Inflammatory macrophage (primary cell): ENCODE results near the gene SPATA2.
A peak's percentile ranks its signal among the peaks of the same experiment; 100 is the strongest.
"Not testable (repeated sequence)": the region's sequence is repeated elsewhere in the genome, so short reads cannot be mapped to it uniquely, and the experiment has no call there.

Experiments
- DNase-seq, 2 donors: peaks; one replicate each; pipeline ENCODE4 v3.0.0-alpha.2; 2020 to 2022
- total RNA-seq, 18 experiments: gene quantifications; one replicate each; lab custom pipeline; 2026; ENCODE audit warnings: mixed read lengths in 6 of 18, inconsistent platforms in 2 of 18; lab: John Stamatoyannopoulos, UW

SPATA2 gene
- total RNA-seq: 2.9 to 10.7 (median 5.0) reads per million in 18 experiments

DNA sequence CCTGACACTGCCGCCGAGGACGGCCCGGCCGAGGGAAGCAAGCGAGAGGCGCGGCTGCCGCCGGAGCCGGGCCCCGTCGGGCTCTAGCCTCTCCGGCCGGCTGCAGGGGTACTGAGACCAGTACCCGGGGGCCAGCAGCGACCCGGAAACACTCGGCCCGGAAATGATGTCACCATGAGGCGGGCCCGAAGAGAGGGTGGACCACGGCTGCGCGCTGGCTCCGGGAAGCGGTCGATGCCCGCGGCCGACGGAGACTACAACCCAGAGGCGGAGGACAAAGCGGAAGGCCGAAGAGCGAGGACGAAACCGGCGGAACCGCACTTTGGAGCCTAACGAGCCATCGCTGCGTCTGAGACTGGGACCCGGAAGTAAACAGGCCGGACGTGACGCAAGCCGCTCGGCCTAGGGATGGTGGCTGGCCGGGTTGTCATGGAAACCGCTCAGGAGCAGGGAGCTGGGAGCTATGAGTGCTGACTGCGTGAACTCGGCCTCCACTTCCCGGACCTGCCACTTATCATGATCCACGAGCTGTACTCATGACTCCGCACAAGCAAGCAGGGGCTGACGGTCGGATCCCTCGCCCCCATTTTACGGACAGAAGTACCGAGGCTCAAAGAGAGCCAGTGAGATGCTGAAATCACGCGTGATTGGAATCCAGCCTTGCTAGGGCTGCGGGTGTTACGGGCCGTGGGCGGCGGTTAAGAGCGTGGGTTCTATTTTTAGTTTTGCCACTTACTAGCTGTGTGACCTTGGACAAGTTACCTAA, at the start of gene SPATA2:
Gene SPATA2 (minus strand): TSS at position 150 of the 766 bp plus-strand sequence. CDS start 7,039 bp downstream, outside the sequence.
- DNase-seq: peak; percentile 94 to 98

GRCh38 chr20:49961413-49961812, 46.1 kb upstream of the SPATA2 start:
- DNase-seq: no peak

DNA sequence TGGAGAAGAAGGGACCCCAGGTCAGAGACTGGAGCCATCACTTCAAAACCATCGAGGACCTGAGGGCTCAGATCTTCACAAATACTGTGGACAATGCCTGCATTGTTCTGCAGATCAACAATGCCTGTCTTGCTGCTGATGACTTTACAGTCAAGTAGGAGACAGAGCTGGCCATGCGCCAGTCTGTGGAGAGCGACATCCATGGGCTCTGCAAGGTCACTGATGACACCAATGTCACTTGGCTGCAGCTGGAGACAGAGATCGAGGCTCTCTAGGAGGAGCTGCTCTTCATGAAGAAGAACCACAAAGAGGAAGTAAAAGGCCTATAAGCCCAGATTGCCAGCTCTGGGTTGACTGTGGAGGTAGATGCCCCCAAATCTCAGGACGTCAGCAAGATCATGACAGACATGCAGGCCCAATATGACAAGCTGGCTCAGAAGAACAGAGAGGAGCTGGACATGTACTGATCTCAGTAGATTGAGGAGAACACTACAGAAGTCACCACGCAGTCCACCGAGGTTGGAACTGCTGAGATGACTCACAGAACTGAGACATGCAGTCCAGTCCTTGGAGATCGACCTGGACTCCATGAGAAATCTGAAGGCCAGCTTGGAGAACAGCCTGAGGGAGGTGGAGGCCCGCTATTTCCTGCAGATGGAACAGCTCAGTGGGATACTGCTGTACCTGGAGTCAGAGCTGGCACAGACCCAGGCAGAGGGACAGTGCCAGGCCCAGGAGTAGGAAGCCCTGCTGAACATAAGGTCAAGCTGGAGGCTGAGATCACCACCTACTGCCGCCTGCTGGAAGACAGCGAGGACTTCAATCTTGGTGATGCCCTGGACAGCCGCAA, 42.0 kb upstream of the SPATA2 start:
- DNase-seq: peak; percentile 24 to 63

DNA sequence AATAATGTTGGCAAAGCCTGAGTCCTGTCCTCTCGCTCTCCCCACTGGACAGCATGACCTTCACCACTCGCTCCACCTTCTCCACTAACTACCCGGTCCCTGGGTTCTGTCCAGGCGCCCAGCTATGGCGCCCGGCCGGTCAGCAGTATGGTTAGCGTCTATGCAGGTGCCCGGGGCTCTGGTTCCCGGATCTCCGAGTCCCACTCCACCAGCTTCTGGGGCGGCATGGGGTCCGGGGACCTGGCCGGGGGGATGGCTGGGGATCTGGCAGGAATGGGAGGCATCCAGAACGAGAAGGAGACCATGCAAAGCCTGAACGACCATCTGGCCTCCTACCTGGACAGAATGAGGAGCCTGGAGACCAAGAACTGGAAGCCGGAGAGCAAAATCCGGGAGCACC, 41.4 kb upstream of the SPATA2 start:
- no peak for DNase-seq

DNA sequence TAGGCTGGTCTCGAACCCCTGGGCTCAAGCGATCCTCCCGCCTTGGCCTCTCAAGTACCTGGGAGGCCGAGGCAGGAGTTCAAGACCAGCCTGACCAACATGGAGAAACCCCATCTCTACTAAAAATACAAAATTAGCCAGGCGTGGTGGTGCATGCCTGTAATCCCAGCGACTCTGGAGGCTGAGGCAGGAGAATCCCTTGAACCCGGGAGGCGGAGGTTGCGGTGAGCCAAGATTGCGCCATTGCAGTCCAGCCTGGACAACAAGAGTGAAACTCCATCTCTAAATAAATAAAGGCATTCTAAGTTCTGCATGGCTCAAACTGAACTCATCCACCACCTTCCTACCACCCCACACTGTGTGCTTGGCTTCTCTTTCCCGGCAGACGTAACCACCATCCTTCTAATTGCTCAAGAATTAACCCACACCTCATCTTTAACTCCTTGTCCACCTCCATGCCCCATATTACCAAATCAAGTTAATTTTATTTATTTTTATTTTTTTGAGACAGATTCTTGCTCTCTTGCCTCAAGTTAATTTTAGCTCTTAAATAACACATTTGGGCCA, 40.6 kb upstream of the SPATA2 start:
- not testable (repeated sequence) for DNase-seq

- DNase-seq: no peak
These were observed 39.8 kb upstream of the SPATA2 start for GRCh38 chr20:49955167-49955566.

- no peak for DNase-seq
These were observed 35.8 kb upstream of the SPATA2 start for GRCh38 chr20:49951151-49951550.

- DNase-seq: peak in 1 of 2 donors; percentile 11
These were observed 33.6 kb upstream of the SPATA2 start for GRCh38 chr20:49948809-49949507.

- no peak for DNase-seq
These were observed 32.8 kb upstream of the SPATA2 start for GRCh38 chr20:49948178-49948577.

DNA sequence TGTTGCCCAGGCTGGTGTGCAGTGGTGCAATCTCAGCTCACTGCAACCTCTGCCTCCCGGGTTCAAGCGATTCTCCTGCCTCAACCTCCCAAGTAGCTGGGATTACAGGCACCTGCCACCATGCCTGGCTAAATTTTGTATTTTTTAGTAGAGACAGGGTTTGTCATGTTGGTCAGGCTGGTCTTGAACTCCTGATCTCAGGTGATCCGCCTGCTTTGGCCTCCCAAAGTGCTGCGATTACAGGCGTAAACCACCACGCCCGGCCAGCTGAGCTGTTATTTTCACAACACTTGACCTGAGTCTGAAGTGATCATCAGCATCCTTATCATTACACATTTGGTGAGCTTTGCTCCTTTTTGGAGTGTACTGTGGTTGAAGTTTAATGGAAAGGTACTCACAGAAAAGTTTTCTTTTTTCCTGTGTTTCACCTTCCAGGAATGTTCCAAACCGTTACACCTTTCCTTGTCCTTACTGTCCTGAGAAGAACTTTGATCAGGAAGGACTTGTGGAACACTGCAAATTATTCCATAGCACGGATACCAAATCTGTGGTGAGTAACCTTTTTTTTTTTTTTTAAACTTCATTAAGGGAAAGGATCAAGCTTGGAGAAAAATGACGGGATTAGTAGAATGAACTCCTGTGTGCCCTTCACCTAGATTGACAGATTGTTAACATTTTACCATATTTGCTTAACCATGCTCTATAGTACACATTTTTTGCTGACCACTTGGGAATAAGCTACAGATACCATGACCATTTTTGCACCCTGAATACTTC, 30.6 kb upstream of the SPATA2 start:
- DNase-seq: no peak

DNA sequence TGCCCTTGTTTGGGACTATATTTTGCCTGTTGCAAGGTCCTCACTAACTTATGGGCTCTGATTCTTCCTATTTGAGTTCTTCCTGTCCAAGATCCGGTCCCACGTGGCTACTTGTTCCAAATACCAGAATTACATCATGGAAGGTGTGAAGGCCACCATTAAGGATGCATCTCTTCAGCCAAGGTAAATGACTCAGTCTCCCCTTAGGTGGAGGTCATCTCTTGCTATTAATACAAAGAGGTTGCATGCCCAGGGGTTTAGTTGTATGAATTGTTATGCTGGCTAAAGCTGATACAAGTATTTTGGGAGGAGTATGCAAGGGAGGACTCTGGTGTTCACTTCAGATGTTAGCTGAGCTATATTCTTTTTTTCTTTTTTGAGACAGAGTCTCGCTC, 30.0 kb upstream of the SPATA2 start:
- no peak for DNase-seq

GRCh38 chr20:49942942-49943341, 27.6 kb upstream of the SPATA2 start:
- no peak for DNase-seq

DNA sequence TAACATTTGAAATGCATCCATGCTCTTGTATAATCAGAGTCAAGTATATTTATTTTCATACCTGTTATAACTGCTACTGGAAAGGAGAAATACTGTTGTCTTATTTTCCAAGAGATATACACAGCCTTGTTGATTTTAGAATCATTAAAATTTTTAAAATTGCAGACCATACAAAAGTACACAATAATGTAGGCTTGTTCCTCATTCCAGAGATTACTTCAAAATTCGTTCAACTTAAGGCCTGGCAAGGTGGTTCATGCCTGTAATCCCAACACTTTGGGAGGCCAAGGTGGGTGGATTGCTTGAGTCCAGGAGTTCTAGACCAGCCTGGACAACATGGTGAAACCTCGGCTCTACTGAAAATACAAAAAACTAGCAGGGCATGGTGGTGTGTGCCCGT, 27.0 kb upstream of the SPATA2 start:
- no peak for DNase-seq

DNA sequence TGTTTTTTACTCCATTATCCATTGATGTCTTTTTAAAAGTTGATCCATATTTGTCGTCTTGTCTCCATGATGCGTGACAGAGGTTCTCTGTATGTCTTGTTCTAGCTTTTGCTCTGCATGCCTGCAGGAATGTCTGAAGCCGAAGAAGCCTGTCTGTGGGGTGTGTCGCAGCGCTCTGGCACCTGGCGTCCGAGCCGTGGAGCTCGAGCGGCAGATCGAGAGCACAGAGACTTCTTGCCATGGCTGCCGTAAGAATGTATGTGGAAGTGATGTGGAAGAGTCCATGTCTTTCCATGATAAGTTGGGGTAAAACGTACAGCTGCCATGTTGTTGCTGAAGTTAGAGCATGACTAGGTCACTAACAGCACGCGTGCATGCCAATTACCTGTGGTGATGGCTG, 26.1 kb upstream of the SPATA2 start:
- DNase-seq: no peak

DNA sequence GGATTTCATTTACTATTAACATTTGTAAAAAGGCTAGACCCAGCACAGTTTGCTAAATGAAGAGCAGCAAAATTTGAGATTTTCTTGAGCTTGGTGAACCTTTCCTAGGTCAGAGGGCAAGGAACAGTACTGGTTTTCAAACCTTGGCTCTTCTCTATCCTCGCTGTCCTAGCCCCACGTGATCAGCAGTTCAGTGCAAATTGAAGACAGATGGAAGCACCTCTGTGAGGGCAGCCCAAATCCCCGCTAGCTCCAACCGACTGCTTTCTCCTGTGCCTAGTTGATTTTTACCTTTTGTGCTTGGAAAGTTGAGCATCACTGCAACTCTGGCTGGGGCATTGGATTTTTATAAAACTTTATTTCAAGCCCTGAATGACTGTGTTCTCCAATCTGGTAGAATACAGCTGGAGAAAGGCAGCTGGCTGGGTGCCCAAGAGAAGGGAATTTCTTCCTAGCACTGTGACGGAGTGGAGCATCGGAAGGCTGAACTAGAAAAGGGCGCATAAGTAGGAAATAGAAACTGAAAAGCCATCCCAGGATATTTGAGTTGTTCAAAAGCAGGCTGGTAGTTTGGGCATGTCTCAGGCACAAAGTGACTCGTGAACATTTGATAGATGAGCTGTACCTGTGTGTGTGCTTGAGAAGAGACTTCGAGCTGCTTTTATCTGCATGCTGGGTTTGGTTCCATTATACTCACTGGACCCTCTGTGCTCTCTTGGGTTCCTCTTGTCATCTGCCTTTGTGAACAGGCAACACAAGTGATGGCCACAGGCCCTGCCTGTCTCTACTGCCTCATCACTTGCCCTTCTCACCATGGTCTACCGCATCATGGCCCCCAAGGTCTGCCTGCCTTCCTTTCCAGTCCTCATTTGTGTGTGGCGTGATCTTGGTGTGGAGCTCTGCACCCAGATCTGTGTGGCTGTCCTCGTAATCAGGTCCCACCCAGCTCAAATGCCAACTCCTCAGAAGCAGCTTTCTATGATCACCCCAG, 23.1 kb upstream of the SPATA2 start:
- no peak for DNase-seq

- peak; percentile 38 to 40 for DNase-seq
These were observed 21.9 kb upstream of the SPATA2 start for GRCh38 chr20:49937027-49937929.

- peak; percentile 92 to 95 for DNase-seq
These were observed 21.1 kb upstream of the SPATA2 start, which contains the start of gene RNF114 for GRCh38 chr20:49936153-49937026. RNF114 (plus strand) TSS chr20:49936397; CDS start chr20:49936413, 16 bp downstream.

- DNase-seq: no peak
These were observed 20.4 kb upstream of the SPATA2 start for GRCh38 chr20:49935746-49936152.
